Measurements from ENCODE around the gene COL4A2.
"Not testable (repeated sequence)": the region's sequence is repeated elsewhere in the genome, so short reads cannot be mapped to it uniquely, and the experiment has no call there.

Gene COL4A2

GRCh38 chr13:110387451-110388107, 80.5 kb downstream of the COL4A2 start:
- no peak for DNase-seq

GRCh38 chr13:110388108-110388943, 81.2 kb downstream of the COL4A2 start:
- DNase-seq, result no peak

- no peak for DNase-seq
These were observed 83.5 kb downstream of the COL4A2 start for GRCh38 chr13:110390567-110390966.

GRCh38 chr13:110391273-110391672, 84.2 kb downstream of the COL4A2 start:
- no peak for DNase-seq

GRCh38 chr13:110392510-110393240, 85.6 kb downstream of the COL4A2 start:
- DNase-seq, result no peak

GRCh38 chr13:110393761-110394160, 86.7 kb downstream of the COL4A2 start:
- DNase-seq, result no peak

- DNase-seq, result no peak
These were observed 87.3 kb downstream of the COL4A2 start for GRCh38 chr13:110394371-110394841.

GRCh38 chr13:110395616-110396015, 88.5 kb downstream of the COL4A2 start:
- DNase-seq, result not testable (repeated sequence)

DNA sequence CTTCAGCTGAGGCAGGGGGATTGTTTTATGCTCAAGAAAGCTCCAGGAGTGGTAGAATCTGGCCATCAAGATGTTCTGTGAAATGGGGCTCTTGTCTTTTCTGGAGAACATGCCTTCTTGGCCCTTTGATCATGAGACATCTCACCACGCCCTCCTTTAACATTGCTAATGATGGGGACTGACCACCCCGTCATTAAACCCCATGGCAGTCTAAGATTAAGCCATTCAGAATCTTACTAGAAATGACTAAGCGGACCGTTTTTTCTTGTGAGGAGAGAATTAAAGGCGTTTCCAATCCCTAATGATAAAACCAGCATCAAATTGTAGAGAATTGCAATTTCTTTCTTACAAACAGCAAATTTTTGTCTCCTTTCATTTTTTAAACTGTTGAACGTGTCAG, 89.4 kb downstream of the COL4A2 start:
- no peak for DNase-seq

DNA sequence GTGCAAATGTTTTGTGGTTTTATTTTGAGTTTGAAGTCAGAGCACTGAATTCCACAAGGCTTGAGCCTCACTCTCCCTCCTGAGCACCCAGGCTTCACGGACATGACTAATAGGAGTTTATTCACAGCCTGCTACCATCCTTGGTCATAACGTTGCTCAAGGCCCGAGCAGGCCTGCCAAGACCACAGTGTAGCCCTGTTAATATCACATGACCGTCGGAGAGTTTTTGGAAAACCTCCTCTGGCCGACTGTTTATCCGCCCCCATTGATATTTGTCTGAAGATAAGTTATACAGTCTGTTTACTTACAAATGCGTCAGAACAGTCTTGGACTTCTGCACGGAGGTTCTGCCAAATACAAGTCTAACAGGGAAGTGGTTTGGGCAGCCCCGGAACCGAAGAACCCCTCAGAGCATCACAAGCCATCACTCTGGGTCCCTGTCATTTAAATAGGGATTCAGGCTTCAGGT, 89.9 kb downstream of the COL4A2 start:
- no peak for DNase-seq

DNA sequence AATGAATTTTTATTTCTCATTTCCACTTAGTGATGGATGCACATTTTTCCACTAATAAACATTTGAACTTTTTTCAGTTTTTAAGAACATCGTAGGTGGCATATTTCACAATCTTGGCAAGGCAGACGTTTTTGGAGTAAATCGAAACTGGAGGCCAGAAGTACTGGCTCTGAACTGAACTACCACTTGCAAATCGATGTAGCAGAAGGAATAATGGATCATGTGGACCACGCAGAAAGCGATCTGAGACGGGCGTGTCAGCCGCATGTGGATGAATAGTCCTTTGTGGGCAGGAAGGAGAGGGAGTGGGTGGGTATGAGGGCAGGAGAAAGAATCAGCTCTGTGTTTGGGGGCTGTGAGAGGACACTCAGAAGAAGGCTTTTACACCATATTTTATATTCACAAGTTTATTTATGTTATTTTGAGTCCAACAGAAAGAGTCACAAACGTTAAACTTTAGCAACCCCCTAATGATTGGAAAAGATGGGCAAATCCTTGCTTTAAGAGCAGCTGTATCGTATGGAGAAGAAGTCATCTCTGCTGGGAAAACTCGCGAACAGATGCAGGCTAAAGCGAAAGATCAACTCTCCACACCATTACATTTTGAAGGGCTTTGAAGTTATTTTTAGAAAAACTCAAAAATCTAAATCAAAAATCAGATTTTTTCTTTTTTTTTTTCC, 90.5 kb downstream of the COL4A2 start:
- no peak for DNase-seq

- no peak for DNase-seq
These were observed 91.8 kb downstream of the COL4A2 start for GRCh38 chr13:110398564-110399507.

DNA sequence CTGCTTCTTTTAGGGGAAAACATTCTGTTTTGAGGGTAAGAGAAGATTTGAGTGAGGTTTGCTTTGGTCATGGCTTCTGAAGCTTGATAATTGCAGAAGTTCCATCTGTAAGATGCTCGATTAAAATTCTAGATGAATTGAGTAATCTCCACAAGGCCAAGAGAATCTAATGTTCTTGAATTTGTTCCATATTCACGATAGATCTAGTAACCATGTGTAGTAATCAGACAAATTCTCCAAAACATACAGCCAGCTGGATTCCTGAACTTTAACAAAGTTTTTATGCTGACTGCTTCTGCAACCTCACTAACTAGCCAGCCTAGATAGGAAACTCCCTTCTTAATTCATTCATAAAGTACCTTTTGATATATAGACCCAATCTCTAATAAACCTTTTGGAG, 92.7 kb downstream of the COL4A2 start:
- no peak for DNase-seq

GRCh38 chr13:110400786-110401533, 93.9 kb downstream of the COL4A2 start:
- no peak for DNase-seq

DNA sequence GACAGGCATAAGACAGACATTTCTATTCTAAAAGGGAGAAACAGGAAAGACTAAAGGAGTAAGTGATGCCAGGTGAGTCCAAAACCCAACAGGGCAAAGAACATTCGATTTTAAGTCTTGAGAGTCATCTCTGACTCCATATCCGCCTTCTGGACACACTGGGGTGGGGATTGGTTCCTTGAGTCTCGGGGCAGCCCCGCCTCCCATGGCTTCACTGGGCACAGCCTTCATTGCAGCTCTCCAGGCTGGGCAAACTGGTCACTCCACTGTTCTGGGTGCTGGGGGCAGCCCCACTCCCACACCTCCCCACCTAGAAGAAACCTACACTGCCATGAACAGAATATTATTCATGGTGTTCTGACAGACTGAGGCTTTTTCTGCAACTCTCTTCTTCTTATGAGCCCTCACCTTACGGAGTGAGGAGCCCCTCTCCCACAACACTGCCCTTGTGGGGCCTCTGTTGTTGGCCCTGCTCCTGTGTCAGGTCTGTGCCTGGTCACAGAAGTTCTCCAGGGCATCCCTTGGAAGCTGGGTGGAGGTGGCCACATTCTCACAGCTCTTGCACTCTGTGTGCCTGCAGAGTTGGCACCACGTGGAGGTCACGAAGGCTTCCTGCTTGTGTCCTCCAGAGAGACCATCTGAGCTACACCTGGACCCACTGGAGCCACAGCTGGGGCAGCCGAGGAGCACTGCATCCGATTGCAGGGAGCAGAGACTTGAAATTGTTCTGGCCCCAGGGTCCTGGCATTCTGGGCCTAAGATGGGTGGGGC, 95.4 kb downstream of the COL4A2 start:
- DNase-seq, result no peak

GRCh38 chr13:110403315-110403714, 96.2 kb downstream of the COL4A2 start:
- DNase-seq, result no peak

- no peak for DNase-seq
These were observed 96.6 kb downstream of the COL4A2 start for GRCh38 chr13:110403721-110404120.

GRCh38 chr13:110404321-110404720, 97.2 kb downstream of the COL4A2 start:
- no peak for DNase-seq

DNA sequence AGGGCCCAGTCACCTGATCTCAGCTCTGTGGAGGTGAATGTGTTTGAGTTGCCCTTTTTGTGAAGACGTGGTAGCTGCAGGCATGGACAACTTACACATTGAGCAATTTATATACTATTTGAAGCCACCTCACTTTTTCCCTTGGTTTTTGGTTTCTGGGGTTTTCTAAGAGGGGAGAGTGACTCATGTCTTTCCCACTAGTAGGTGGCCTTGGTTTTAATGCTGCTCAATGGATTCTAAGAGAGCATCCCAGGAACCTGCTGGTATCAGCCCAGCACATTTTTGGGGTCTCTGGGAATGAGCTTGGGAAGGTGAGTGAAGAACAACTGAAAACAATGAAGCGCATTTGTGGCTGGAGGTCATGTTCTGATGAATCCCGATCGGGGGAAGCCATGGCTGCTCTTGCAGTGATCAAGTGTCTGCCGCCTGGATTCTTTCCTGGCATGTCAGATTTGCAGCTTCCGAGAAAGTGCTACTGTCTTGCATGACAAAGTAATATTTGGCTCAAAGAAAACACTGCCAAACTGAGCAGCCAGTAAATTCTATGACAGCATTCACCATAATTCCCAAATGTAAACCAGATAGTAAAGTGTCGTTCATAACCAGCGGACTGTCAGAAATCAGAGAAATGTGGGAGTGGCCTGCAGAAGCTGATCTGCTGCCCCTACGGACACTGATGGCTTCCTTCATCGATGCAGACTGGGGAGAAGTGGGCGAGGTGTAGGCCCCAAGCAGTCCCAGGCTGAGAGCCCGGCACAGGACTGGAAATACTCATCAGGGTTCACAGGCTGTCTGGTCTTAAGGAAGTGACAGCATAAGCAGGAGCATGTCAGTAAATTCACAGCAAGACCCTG, 98.7 kb downstream of the COL4A2 start:
- DNase-seq, result no peak

Measured in activated CD4-positive, alpha-beta T cell treated with anti-CD3 and anti-CD28 coated beads, Interleukin-2, amount 50 U/mL, for 4 hours (primary cell).